SW 1271 (cell line): Measurements from ENCODE around the gene SPRR3.
"Not testable (repeated sequence)": the region's sequence is repeated elsewhere in the genome, so short reads cannot be mapped to it uniquely, and the experiment has no call there.

Source experiments
- DNase-seq, 2 experiments: peaks; one replicate each; lab custom pipeline; 2025; lab: John Stamatoyannopoulos, UW

SPRR3 gene

DNA sequence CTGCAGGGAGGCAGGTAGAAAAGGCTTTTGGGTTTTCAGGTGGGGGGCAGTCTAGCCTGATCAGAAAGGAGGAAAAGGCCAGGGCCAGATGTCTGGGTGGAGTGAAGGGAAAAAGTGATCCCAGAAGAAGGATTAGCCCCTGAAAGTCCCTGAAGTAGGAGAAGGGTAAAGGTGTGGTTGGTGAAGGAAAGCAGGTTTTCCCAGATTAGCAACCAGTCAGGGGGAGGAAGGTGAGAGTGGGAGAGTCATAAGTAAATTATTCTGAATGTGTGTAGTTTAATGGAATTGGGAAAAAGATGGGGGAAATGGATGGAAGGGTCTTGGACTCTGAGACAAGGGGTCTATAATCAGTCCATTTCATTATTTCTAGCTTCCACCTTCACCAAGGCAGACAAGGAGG, 18.3 kb upstream of the SPRR3 start:
- no peak for DNase-seq

DNA sequence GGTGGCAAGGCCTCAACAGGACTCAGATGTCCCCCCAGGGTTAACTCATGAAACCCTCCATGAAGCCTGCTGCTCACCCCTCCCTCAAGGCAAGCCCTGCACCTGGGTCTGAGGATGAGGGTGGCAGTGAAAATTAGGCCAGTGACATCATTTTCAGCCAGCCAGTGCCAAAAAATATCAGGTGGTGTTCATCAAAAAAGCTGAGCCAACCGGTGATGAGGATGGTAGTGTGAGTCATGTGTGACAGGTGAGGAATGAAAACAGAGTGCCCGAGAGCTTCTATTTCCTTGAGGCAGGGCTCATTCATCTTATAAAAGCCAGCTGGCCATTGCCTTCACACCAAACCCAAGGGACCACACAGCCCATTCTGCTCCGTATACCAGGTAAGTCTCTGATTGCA, 17.8 kb upstream of the SPRR3 start, which contains the start of gene SPRR1A:
SPRR1A (plus strand) TSS at position 339 of the 400 bp plus-strand sequence. CDS start 1,150 bp downstream, outside the sequence.
- no peak for DNase-seq

DNA sequence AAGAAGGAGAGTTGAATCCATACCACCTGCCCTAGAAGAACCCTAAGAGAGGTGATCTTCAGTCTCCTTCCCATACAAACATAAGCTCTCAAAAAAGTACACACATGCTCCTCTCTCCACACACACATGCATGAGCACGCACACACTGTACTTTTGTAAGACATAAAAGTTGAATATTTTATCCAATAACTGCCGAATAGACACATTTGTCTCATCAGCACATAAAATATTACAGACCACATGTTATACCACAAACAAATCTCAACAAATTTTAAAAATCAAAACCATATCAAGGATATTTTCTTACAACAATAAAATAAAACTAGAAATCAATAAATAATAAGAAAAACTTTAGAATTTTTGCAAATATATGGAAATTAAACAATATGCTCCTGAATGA, 15.0 kb upstream of the SPRR3 start:
- no peak for DNase-seq

DNA sequence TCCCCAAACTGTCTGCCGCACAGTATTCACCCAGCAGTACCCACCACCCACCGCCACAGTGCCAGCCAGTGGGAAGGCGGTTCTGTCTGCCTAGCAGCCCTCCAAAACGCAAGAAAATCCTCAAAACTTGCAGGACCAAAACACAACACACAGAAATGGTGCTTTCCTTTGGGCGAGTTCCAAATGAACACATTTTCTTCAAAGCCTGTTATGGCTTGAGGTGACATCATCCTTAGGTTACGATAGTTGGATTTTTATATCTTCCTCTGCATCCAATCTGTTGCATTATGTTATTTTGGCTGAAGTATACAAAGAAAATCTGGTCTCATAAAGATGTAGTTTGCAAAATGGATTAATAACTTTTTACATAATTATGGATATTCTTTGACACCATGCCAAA, 8.4 kb upstream of the SPRR3 start:
- no peak for DNase-seq

DNA sequence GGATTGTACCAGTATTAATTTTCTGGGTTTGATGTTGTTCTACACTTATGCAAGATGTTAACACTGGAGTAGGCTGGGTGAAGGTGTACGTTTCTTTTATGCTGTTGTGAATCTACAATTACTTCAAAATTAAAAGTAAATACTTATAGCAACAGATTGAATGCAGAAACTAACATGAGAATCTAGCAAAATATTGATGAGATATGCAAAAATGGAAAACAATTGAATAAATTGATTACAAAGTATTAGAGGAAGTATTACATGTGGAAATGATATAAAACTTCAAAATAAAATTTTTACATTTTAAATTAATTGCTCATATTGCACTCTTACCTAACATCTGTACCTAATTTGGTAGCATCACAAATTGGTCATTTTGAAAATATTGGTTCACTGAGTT, 5.7 kb upstream of the SPRR3 start:
- no peak for DNase-seq

DNA sequence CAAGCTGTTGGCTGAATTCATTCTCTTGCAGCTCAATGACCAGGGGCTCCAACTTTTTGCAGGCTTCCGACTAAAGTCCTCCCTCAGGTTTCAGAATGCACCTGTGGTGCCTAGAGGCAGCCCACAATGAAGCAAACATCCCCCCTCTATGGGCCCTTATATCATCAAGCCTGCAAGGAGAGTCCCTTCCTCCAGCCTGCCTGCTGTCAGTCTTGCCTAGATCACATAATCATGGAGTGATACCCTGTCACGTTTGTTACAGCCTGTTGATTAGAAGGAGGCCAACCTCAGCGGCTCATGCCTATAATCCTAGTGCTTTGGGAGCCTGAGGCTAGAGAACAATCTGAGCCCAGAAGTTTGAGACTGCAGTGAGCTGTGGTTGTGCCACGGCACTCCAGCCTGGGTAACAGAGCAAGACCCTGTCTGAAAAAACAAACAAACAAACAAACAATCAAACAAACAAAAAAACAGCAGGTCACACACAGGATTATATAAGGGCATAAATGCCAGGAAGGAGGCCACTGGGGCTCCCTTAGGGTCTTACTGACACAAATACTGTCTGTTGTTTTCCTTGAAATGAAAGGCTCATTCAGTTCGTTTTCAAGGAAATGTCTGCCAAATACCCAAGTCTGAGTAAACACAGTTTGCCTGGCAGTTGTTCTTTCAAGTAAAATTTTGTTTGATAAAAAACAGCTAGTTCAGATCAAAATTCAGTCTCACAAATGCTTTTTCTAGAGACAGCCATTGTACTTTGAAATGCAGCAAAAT, 4.7 kb upstream of the SPRR3 start:
- no peak for DNase-seq

DNA sequence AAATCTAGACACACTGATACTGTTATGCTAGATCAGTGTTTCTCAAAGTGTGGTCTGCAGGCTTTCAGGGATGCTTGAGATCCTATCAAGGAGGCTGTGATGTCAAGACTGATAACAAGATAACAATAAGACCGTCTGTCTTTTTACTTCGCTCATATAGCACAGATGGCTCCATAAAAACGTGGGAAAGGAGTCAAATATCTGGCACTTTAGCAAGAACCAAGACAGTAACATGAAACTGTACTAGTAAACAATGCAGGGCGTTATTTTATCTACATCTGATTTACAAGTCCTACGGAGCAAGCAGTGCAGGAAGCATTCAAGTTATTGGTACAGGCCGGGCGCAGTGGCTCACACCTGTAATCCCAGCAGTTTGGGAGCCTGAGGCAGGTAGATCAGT, 3.6 kb upstream of the SPRR3 start:
- DNase-seq: no peak

DNA sequence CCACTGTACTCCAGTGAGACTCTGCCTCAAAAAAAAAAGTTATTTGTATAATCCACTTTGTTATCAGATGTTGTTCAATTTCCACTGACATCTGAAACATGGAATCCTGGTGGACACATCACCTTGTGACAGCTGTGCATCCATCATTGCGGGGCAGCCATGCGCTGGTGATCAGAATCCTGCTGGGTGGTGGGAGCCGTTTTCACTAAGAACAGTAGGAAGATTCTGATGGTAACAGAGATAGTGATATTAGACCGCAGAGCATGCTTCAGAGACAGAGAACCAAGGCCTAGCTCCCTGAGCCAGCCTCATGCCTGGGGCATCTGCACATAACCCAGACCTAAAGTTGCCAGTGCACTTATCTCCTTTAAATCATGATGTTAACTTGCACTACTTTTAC, 3.1 kb upstream of the SPRR3 start:
- no peak for DNase-seq

DNA sequence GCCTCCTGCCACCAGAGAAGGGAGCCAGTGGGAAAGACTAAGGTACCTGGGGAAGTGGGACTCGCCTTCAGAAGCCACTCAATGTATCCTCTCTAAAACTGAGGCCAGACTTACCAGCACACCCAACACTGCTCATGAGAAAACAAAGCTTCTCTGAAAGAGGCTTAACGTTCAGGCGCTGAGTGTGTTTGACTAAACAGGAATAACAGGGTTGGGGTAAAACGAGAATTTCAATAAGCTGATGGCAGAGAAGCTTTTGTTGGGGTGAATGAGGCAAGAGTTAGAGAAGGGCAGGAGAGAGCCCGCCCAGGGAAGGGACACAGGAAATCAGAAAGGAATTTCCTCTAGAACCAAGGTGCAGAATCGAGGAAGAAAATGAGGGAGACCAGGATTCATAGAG, 1.7 kb upstream of the SPRR3 start:
- no peak for DNase-seq

DNA sequence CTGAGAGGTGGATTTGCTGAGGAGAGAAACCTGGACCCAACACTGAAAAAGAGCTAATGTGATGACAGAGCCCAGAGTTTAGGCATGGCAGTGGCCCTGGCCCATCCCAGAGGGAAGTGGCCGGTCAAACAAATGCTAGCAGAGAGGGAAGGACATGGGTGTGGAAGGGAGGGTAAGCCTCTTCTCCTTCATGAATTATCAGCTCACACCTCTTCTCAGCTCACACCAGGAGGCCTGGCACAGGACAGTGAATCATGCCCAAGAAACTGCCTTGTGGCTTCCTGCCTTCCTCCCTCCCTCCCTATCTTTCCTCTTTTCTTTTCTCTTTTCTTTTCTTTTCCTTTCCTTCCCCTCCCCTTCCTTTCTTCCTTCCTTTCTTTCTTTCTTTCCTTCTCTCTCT, 1.3 kb upstream of the SPRR3 start:
- no peak for DNase-seq

DNA sequence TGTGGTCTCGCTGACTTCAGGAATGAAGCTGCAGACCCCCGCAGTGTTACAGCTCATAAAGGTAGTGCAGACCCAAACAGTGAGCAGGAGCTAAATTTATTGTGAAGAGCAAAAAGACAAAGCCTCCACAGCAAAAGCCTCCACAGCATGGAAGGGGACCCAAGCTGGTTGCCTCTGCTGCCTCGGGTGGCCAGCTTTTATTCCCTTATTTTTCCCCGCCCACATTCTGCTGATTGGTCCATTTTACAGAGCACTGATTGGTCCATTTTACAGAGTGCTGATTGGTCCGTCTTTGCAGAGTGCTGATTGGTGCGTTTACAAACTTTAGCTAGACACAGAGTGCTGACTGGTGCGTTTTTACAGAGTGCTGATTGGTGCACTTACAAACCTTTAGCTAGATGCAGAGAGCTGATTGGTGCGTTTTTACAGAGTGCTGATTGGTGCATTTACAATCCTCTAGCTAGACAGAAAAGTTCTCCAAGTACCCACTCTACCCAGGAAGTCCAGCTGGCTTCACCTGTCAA, 9.7 kb downstream of the SPRR3 start:
- DNase-seq: not testable (repeated sequence)

DNA sequence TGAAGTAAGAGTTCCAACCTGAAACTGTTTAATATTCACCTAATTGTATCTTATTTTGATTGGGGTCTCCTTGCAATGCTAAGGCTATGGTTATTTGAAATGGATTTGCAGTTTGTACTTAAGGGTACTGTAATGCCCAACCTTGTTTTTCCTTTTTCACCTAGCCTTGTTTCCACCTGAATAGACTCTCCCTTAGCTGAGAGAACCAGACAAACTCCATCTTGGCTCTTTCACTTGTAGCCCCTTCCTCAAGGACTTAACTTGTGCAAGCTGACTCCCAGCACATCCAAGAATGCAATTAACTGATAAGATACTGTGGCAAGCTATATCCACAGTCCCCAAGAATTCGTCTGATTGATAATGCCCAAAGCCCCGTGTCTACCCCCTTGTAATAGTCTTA, 20.3 kb downstream of the SPRR3 start:
- not testable (repeated sequence) for DNase-seq

DNA sequence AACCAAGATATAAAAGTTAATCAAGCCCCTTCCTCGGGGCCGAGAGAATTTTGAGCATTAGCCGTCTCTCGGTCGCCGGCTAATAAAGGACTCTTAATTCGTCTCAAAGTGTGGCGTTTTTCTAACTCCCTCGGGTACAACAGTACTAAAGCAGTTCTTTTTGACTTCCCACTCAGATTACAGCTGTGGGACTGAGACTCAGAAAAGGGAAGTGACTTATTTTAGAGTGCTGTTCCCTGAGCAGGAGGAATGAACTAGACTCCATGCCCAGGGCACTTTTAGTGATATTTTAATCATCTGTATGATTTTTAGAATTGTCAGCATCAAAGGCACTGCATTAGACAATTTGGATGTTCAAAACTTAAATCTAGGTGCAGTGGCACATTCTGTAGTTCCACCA, 20.8 kb downstream of the SPRR3 start:
- DNase-seq: not testable (repeated sequence)

DNA sequence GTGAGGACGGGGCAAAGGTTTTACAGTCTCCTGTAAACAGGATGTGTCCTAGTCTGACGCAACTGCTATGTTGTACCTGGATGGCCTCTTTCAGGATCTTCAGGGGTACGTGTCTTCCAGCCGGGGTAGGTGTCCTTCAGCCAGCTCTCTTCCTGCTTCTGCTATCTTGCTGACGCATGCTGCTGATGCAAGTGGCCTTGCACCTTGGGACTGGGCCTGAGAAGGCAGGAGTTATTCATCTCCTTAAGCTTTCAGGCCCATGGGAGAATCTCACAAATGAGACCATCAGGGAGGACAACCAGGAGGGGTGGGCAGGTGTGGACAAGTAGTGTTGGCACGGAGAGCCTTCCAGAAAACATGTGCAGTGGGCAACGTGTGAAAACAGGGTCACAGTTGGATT, 21.6 kb downstream of the SPRR3 start:
- no peak for DNase-seq

DNA sequence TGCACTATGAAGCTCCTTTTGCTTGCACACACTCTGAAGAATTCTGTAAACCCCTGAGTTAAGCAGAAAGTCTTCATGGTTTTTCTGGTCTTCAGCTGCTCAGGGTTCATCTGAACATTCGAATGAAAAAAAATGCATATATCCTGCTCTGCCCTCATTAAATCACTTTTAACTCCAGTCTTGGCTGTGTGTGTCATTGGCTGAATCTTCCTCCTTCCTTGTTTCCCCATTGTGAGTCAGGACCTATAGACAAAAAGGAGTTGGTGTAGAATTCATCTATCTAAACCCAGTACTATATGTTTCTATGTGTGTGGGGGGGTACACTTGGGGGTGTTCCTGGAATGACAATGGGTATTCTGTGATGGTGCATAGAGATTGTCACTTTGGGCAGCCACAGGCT, 22.9 kb downstream of the SPRR3 start:
- DNase-seq: no peak

DNA sequence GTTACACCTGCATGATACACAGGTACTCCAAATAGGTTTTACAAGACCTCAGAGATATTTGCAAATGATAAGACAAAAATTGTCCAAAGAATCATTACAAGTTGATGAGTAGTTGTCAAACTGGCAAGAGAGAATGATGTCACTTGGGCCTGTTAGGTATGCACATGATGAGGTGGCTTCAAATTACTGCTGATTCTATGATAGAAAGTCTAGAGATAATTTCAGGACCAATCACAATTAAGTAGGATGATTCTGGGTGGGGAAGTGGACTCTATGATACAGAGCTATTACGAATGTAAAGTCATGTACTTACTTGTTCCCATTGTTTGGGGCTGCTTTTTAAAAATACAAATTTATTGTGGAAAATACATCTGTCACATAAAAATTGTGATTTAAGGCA, 24.2 kb downstream of the SPRR3 start:
- DNase-seq: no peak

DNA sequence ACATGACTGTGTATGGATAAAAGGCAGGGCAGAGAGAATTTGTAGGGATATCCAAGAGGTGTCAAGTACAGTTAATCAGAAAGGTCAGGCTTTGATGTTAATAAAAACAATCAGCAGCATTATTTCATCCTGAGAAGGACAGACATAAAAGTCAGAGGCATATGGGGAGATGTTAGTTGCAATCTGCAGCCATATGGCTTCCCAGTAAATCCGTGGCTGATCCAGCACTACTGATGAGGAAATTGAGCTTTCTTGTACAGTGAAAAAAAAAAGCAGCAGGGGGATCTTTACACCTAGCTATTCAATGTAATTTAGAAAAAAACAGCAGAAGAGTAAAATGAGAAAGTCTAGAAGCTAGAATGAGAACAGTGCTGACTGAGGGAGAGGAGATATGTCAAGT, 27.2 kb downstream of the SPRR3 start:
- no peak for DNase-seq

DNA sequence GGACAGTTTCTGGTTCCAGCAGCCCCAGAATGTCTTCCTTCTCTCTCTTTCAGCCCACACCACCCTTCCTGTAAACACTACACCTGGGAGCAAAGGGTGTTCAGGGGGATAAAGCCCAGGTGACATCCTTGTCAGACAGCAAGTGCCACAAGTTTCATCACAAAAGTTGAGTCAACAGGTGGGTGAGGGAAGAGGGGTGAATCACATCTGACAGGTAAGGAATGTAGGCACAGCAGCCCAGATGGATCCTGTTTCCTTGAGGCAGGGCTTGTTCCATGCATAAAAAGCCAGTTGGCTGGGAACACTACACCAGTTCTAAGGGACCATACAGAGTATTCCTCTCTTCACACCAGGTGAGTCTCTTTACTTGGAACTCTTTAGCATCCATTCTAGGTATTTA, 29.3 kb downstream of the SPRR3 start, which contains the start of gene SPRR1B:
SPRR1B (plus strand) TSS at position 309 of the 400 bp plus-strand sequence. CDS start 1,143 bp downstream, outside the sequence.
- no peak for DNase-seq

DNA sequence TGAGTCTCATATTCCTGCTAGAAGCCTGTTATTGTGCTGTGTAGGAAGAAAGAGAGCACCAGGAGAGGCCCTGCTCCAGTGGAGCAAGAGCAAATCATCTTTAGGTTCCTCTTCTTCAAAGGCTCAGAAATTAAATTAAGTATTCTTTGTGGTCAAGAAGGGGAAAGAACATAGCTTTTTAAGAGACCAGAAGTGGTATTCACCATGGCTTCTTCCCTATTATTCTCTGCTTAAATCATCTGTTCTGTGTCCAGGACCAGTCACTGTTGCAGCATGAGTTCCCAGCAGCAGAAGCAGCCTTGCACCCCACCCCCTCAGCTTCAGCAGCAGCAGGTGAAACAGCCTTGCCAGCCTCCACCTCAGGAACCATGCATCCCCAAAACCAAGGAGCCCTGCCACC, 30.5 kb downstream of the SPRR3 start:
- DNase-seq: no peak

DNA sequence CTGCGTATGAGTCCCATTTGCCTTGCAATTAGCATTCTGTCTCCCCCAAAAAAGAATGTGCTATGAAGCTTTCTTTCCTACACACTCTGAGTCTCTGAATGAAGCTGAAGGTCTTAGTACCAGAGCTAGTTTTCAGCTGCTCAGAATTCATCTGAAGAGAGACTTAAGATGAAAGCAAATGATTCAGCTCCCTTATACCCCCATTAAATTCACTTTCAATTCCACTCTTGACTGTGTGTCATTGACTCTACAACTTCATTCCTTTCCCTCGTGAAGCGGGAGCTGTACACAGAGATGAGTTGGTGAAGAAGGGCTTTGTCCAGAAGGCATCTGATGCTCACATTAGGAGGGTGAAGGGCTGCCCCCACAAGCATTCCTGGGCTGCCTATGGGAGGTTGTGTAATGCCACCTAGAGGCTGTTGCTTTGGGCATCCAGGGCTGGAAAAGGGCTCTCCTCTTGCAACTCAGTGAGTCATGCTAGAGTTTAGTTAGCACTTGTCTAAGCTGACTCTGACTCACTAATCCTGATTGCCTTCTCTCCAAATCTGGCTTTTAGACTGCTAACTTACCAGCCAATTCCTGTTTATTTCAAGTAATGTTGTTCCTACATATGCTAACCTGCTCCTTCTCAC, 31.2 kb downstream of the SPRR3 start:
- peak; percentile 36 to 64 for DNase-seq

DNA sequence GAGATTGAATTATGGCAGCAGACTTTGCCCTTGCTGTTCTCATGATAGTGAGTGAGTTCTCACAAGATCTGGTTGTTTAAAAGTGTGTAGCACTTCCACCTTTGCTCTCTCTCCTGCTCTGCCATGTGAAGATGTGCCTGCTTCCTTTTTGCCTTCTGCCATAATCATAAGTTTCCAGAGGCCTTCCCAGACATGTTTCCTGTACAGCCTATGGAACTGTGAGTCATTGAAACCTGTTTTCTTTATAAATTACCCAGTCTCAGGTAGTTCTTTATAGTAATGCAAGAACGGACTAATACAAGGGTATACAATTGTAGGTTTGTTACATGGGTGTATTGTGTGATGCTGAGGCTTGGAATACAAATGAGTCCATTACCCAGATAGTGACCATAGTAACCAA, 33.7 kb downstream of the SPRR3 start:
- no peak for DNase-seq

DNA sequence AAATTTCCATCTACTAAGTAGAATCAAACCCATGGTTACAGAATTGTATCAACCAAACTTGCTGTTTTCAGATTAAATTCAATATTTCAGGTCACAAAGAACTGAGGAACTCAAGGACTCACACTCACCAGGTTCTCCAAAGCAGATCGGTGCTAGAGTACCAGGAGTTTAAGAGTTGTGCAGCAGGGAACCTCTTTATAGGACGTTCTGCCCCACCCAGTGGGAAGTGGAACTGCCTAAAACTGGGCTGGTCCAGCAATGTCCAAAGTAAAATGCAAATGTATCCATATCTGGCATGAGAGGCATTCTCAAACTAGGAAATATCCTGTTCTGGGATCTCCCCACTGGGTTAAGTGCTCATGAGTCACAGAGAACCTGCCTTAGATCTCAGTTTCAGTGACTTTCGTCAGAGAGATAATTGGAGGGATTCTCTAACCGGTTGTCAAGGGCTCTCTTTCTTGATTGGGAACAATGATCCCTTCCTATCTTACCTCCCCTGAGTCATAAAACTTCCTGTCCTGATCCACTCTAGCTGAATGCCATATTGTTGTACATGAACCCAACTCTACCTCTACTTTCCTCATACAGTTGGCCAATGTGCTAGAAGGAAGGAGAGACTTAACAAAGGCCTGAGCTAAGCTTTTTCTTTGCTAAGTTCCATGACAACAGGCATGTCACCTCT, 39.5 kb downstream of the SPRR3 start, which contains the start of gene SPRR2D:
SPRR2D (minus strand) TSS at position 171 of the 682 bp plus-strand sequence. CDS start 774 bp downstream, outside the sequence.
- no peak for DNase-seq

DNA sequence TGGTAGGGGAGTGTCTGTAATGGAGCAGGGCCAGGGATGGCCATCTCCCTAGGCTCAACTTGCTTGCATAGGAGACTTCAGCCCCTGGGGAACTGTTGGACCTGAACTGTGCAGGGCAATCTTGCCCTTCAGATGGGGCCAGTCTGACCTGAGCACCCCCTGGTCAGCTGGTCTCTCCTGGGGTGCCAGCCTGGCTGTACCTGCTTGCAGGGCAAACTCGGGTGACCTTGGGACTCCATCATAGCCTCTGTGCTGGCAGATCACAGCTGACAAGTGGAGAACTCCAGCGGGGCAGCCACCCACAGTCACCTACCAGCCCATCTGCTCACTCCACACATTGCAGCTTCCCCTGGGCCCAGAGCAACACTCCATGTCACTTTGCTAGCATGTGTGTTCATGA, 47.7 kb downstream of the SPRR3 start:
- DNase-seq: no peak
